Common myeloid progenitor, CD34-positive (primary cell): ENCODE measurements around the gene MRTFA.

Experiments used
- CTCF ChIA-PET: fragments of 350-600 bp; sonication (Branson Sonifier 250); formaldehyde crosslinking; loops from one replicate; lab custom pipeline; 2021; ENCODE audit warnings: antibody characterized with exemption; lab: Charles Lee
- POLR2A ChIA-PET: fragments of 350-600 bp; sonication (Branson Sonifier 250); formaldehyde crosslinking; loops from one replicate; lab custom pipeline; 2021; ENCODE audit warnings: antibody characterized with exemption; lab: Charles Lee
- DNase-seq, 3 donors: peaks; one replicate each; pipeline versions ENCODE4 v3.0.0 to v3.0.0-alpha.2; 2013
- H3K27ac ChIP-seq, 2 experiments: 1 replicate in 1 of 2; 2 replicates in 1 of 2; pipeline ENCODE4 v1.7.0; 2013; ENCODE audit warnings: inconsistent platforms in 2 of 2, low read length in 2 of 2, mild to moderate bottlenecking in 2 of 2, low read depth in 1 of 2, moderate library complexity in 1 of 2; ENCODE audit not compliant: severe bottlenecking in 2 of 2, insufficient read depth in 1 of 2, poor library complexity in 1 of 2
- H3K27me3 ChIP-seq, 5 experiments: replicated peaks in 2 of 5; 1 replicate in 3 of 5; 2 replicates in 2 of 5; pipeline versions ENCODE4 v1.6.1 to v1.7.0; 2013; ENCODE audit warnings: low read length in 4 of 5, mild to moderate bottlenecking in 2 of 5, moderate library complexity in 2 of 5, inconsistent platforms in 1 of 5; ENCODE audit not compliant: insufficient read depth in 5 of 5, control insufficient read depth in 4 of 5
- H3K36me3 ChIP-seq, 4 experiments: 1 replicate in 2 of 4; 2 replicates in 2 of 4; pipeline versions ENCODE4 v1.6.1 to v1.7.0; 2013; ENCODE audit warnings: low read length in 3 of 4, control low read depth in 1 of 4, mild to moderate bottlenecking in 1 of 4; ENCODE audit not compliant: control insufficient read depth in 4 of 4, insufficient read depth in 4 of 4
- H3K4me1 ChIP-seq, 4 experiments: 1 replicate in 3 of 4; 2 replicates in 1 of 4; pipeline versions ENCODE4 v1.6.1 to v1.7.1; 2013; ENCODE audit warnings: low read length in 3 of 4, mild to moderate bottlenecking in 3 of 4, control low read depth in 1 of 4, inconsistent platforms in 1 of 4, moderate library complexity in 1 of 4; ENCODE audit not compliant: control insufficient read depth in 4 of 4, insufficient read depth in 4 of 4; ENCODE audit errors: control extremely low read depth in 1 of 4
- H3K4me3 ChIP-seq, 7 experiments: 1 replicate in 4 of 7; 2 replicates in 3 of 7; pipeline versions ENCODE4 v1.5.1 to v1.7.0; 2013; ENCODE audit warnings: mild to moderate bottlenecking in 7 of 7, low read length in 6 of 7, moderate library complexity in 6 of 7, inconsistent platforms in 2 of 7, low read depth in 2 of 7, control low read depth in 1 of 7; ENCODE audit not compliant: insufficient read depth in 4 of 7, control insufficient read depth in 1 of 7; ENCODE audit errors: extremely low read depth in 1 of 7
- H3K9me3 ChIP-seq, 5 experiments: 1 replicate in 4 of 5; 2 replicates in 1 of 5; pipeline versions ENCODE4 v1.6.1 to v1.7.1; 2013; ENCODE audit warnings: low read length in 4 of 5, mild to moderate bottlenecking in 2 of 5, inconsistent platforms in 1 of 5, low read depth in 1 of 5, moderate library complexity in 1 of 5; ENCODE audit not compliant: control insufficient read depth in 4 of 5, insufficient read depth in 2 of 5; ENCODE audit errors: control extremely low read depth in 1 of 5
- WGBS: methylation state at CpG from one replicate; pipeline ENCODE4 v1.1.5; 2013; ENCODE audit not compliant: insufficient coverage; 5-methylcytosine and 5-hydroxymethylcytosine counted together

MRTFA gene

GRCh38 chr22:40433416-40434090 is 203.0 kb downstream of the MRTFA start:
- peaks cover 29 to 54% (median 41%) of the 10 kb centered on the region in 4 experiments for H3K4me1 ChIP-seq
- no peaks in the 10 kb centered on the region for H3K9me3 ChIP-seq
- CTCF ChIA-PET, result interaction anchor here (0.7 to 6.4 kb wide), 3 partner anchors 52 to 212 kb away, joined by 3 to 95 read pairs (median 6); no protein-coding TSS in a partner anchor
- H3K27me3 ChIP-seq, result no peaks in the 10 kb centered on the region
- DNase-seq, result no peak
- POLR2A ChIA-PET, result interaction anchor here (0.9 kb wide), 1 partner anchor 30 kb away, joined by 4 read pairs; no protein-coding TSS in a partner anchor
- H3K27ac ChIP-seq, result no peak overlapping the region
- H3K36me3 ChIP-seq, result peaks cover 14 to 61% (median 47%) of the 10 kb centered on the region in 4 experiments
- no peak overlapping the region for H3K4me3 ChIP-seq
- no CpG with 5 or more reads among the region's 3 CpGs for WGBS

- H3K9me3 ChIP-seq, result no peaks in the 10 kb centered on the region
- WGBS, result 100% methylated on average over 1 of the region's 2 CpGs
- no peak for DNase-seq
- peaks cover 17 to 67% (median 55%) of the 10 kb centered on the region in 4 experiments for H3K36me3 ChIP-seq
- peaks cover 21 to 46% (median 34%) of the 10 kb centered on the region in 4 experiments for H3K4me1 ChIP-seq
- ChIA-PET CTCF (interaction anchor here (0.9 to 6.4 kb wide), 2 partner anchors 18 to 53 kb away, joined by 3 to 95 read pairs; no protein-coding TSS in a partner anchor), POLR2A (interaction anchor here (0.7 kb wide), 1 partner anchor 35 kb away, joined by 3 read pairs; no protein-coding TSS in a partner anchor)
- no peaks in the 10 kb centered on the region for H3K27me3 ChIP-seq
- no peak overlapping the region for H3K27ac ChIP-seq
- no peak overlapping the region for H3K4me3 ChIP-seq
Measured at GRCh38 chr22:40432625-40433024, 203.9 kb downstream of the MRTFA start.

GRCh38 chr22:40432157-40432556 is 204.4 kb downstream of the MRTFA start:
- H3K27ac ChIP-seq, result no peak overlapping the region
- WGBS, result 95% methylated on average over 4 of the region's 5 CpGs
- ChIA-PET CTCF (interaction anchor here (0.5 to 6.4 kb wide), 4 partner anchors 19 to 53 kb away, joined by 3 to 95 read pairs (median 5); no protein-coding TSS in a partner anchor), POLR2A (interaction anchor here (0.6 to 0.7 kb wide), 2 partner anchors 34 to 77 kb away, joined by 3 read pairs; no protein-coding TSS in a partner anchor)
- H3K36me3 ChIP-seq, result peaks cover 17 to 71% (median 59%) of the 10 kb centered on the region in 4 experiments
- no peaks in the 10 kb centered on the region for H3K27me3 ChIP-seq
- peaks cover 21 to 41% (median 30%) of the 10 kb centered on the region in 4 experiments for H3K4me1 ChIP-seq
- H3K9me3 ChIP-seq, result no peaks in the 10 kb centered on the region
- no peak overlapping the region for H3K4me3 ChIP-seq
- no peak for DNase-seq

DNA sequence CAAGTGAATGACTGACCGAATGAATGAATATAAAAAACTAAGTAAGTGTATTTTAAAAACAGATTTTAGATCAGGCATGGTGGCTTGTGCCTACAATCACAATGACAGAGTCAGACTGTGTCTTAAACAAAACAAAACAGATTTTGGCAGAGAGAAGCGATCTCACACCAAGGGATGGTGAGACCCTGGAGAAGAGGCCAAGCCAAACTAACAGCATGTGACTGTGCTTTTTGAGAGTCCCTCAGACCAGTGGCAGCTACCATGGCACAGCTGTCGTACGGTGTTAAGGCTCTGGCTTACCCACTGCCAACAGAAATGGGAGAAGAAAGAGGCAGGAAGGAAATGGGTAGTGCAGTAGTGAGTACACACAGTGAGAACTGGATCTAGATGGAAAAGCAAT is 205.5 kb downstream of the MRTFA start:
- no peak for DNase-seq
- peaks cover 12 to 29% (median 21%) of the 10 kb centered on the region in 4 experiments for H3K4me1 ChIP-seq
- H3K27ac ChIP-seq, result no peak overlapping the region
- no peak overlapping the region for H3K4me3 ChIP-seq
- ChIA-PET CTCF (interaction anchor here (0.6 to 3.0 kb wide), 4 partner anchors 48 to 93 kb away, joined by 3 to 15 read pairs (median 6); no protein-coding TSS in a partner anchor), POLR2A (no interaction called here)
- peaks cover 26 to 83% (median 71%) of the 10 kb centered on the region in 4 experiments for H3K36me3 ChIP-seq
- H3K27me3 ChIP-seq, result no peaks in the 10 kb centered on the region
- 100% methylated on average over 2 of the region's 4 CpGs for WGBS
- H3K9me3 ChIP-seq, result no peaks in the 10 kb centered on the region

DNA sequence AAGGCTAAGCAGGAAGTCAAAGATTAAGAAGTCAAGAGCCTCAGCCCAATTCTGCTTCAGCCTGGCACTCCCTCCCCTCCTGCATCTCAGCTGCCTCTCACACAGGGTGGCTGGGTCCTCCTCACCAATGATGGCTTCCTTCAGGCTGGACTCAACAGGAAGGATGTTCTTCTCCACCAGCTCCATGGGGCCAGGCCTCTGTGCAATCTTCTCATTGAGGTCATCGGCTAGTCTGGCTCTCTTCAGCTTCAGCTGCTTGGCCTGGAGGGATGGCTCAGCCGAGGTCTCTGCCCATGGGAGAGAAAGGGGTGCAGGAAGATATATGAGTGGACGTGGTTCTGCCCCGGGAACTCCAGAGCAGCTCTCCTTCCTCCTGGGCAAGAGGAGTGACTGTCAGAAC is 207.0 kb downstream of the MRTFA start:
- Histone ChIP-seq H3K27ac (no peak overlapping the region), H3K4me1 (peaks cover 0 to 23% (median 7%) of the 10 kb centered on the region in 4 experiments), H3K36me3 (peaks cover 30 to 88% (median 79%) of the 10 kb centered on the region in 4 experiments), H3K9me3 (no peaks in the 10 kb centered on the region), H3K4me3 (no peak overlapping the region), H3K27me3 (no peaks in the 10 kb centered on the region)
- POLR2A ChIA-PET, result no interaction called here
- 96% methylated on average over 4 of the region's 4 CpGs for WGBS
- no peak for DNase-seq
- CTCF ChIA-PET, result interaction anchor here (2.5 to 3.0 kb wide), 2 partner anchors 50 to 57 kb away, joined by 7 to 15 read pairs; no protein-coding TSS in a partner anchor

GRCh38 chr22:40428796-40429195 is 207.7 kb downstream of the MRTFA start:
- ChIA-PET POLR2A (no interaction called here), CTCF (interaction anchor here (1.0 to 5.0 kb wide), 5 partner anchors 13 to 59 kb away, joined by 3 to 31 read pairs (median 6); no protein-coding TSS in a partner anchor)
- no peak for DNase-seq
- 96% methylated on average over 4 of the region's 4 CpGs for WGBS
- Histone ChIP-seq H3K4me3 (no peak overlapping the region), H3K27ac (no peak overlapping the region), H3K4me1 (peaks cover 0 to 16% (median 5%) of the 10 kb centered on the region in 4 experiments), H3K36me3 (peaks cover 30 to 90% (median 80%) of the 10 kb centered on the region in 4 experiments), H3K9me3 (no peaks in the 10 kb centered on the region), H3K27me3 (no peaks in the 10 kb centered on the region)
